H1 (cell line): Measurements from ENCODE around the gene CDK3. TPM values are rescaled to one million over a fixed set of nuclear protein-coding genes. Genes with fewer than 3 reads are reported as not detected.

Experiments
- ASH2L ChIP-seq: fragments of 200-600, 300-600 bp; sonication (generic); IDR thresholded peaks from one replicate; pipeline ENCODE4 v1.7.1; 2017; ENCODE audit warnings: low read length
- ATF3 ChIP-seq: IDR thresholded peaks from 2 replicates; pipeline ENCODE4 v1.6.1; 2011; ENCODE audit warnings: low read depth, mild to moderate bottlenecking, low read length; ENCODE audit not compliant: insufficient read depth
- TEAD4 ChIP-seq: IDR thresholded peaks from 2 replicates; pipeline ENCODE4 v1.6.1; 2012; ENCODE audit warnings: low read depth, low read length, inconsistent platforms, mixed read lengths
- polyA plus RNA-seq, 7 experiments: library from polyadenylated mRNA; depleted of rRNA in 3 of 7; stranded (reverse) in 5 of 7; unstranded in 2 of 7; fragments of >200 nt in 5 of 7; fragments of 200-250 nt in 2 of 7; gene quantifications; 1 replicate in 5 of 7; 2 replicates in 1 of 7; 4 replicates in 1 of 7; pipeline versions ENCODE4 v1.2.1 to v1.2.3, GENCODE V29; 2011 to 2013; ENCODE audit warnings: missing spikeins in 2 of 7, mixed read lengths in 2 of 7
- total RNA-seq: library from RNA; stranded (reverse); fragmentation: NEBNext Ultra II Directional; extraction: Animal tissue kit (Norgen Biotek cat#: 25700); gene quantifications from 2 replicates; pipeline ENCODE4 v1.2.1, GENCODE V29; 2021

Gene CDK3
- total and polyA plus RNA-seq, 2 of the 8 experiments (the other 6 are each of a cell fraction or from before 2014, with no cell fraction given), result 10.0 to 14.6 TPM

DNA sequence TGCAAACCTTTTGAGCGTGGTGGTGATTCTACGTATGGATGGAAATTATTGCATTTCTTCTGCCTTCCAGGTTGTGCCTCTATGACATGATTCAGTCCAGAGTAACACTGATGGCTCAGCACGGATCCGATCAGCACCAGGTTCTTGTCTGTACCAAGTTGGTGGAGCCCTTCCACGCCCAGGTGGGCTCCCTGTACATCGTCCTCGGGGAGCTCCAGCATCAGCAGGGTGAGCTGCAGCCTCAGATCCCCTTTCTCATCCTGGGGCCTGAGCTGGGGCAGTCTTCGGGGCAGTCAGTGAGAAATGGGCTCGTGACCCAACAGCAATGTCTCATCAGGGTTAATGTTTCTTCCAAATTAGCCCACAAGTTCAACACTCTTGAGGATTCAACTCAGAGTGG lies 9.3 kb upstream of the CDK3 start (continued):
- no peak for TF ChIP-seq TEAD4
- TF ChIP-seq ATF3, result no peak
- no peak for TF ChIP-seq ASH2L
